CD14-positive monocyte (primary cell): Measurements from ENCODE around the gene IGF1R. TPM values are rescaled to one million over a fixed set of nuclear protein-coding genes. Genes with fewer than 3 reads are reported as not detected.
"Not testable (repeated sequence)": the region's sequence is repeated elsewhere in the genome, so short reads cannot be mapped to it uniquely, and the experiment has no call there.

Source experiments
- DNase-seq, 3 donors: peaks; one replicate each; pipeline ENCODE4 v3.0.0-alpha.2; 2011 to 2022
- H2AFZ ChIP-seq: 2 replicates; pipeline ENCODE4 v1.6.0; 2012; ENCODE audit warnings: mild to moderate bottlenecking, low read depth, low read length, inconsistent platforms; ENCODE audit not compliant: insufficient read depth, poor library complexity, severe bottlenecking
- H3K27ac ChIP-seq, 2 donors: 1 replicate in 1 of 2; 2 replicates in 1 of 2; pipeline ENCODE4 v1.5.1; 2012 to 2013; ENCODE audit warnings: low read length in 2 of 2, control low read depth in 1 of 2, inconsistent platforms in 1 of 2, low read depth in 1 of 2, mild to moderate bottlenecking in 1 of 2
- H3K27me3 ChIP-seq, 2 donors: one replicate each; pipeline versions ENCODE4 v1.6.0 to v1.6.1; 2011 to 2013; ENCODE audit warnings: low read length in 2 of 2; ENCODE audit not compliant: control insufficient read depth in 2 of 2, insufficient read depth in 2 of 2
- H3K36me3 ChIP-seq, 2 donors: replicated peaks in 1 of 2; 1 replicate in 1 of 2; 2 replicates in 1 of 2; pipeline versions ENCODE4 v1.5.1 to v1.6.1; 2012 to 2013; ENCODE audit warnings: low read length in 2 of 2, control low read depth in 1 of 2, inconsistent platforms in 1 of 2, mild to moderate bottlenecking in 1 of 2; ENCODE audit not compliant: insufficient read depth in 2 of 2, control insufficient read depth in 1 of 2
- H3K4me1 ChIP-seq, 2 donors: 1 replicate in 1 of 2; 2 replicates in 1 of 2; pipeline versions ENCODE4 v1.5.1 to v1.6.1; 2012 to 2013; ENCODE audit warnings: low read length in 2 of 2, control low read depth in 1 of 2, inconsistent platforms in 1 of 2, mild to moderate bottlenecking in 1 of 2, moderate library complexity in 1 of 2; ENCODE audit not compliant: insufficient read depth in 2 of 2, control insufficient read depth in 1 of 2
- H3K4me2 ChIP-seq: replicated peaks from 2 replicates; pipeline ENCODE3; 2012; ENCODE audit warnings: low read length, moderate library complexity, mild to moderate bottlenecking; ENCODE audit not compliant: poor library complexity, severe bottlenecking; ENCODE audit errors: extremely low read depth
- H3K4me3 ChIP-seq, 3 experiments: fragments of 200-600 bp in 1 of 3; sonication (generic) in 1 of 3; replicated peaks in 1 of 3; 1 replicate in 2 of 3; 2 replicates in 1 of 3; pipeline ENCODE4 v1.5.1; 2011 to 2013; ENCODE audit warnings: low read length in 3 of 3, mild to moderate bottlenecking in 3 of 3, control low read depth in 2 of 3, low read depth in 2 of 3, inconsistent platforms in 1 of 3, moderate library complexity in 1 of 3
- H3K79me2 ChIP-seq: 2 replicates; pipeline ENCODE4 v1.6.0; 2012; ENCODE audit warnings: mild to moderate bottlenecking, control low read depth, inconsistent platforms, low read length, moderate library complexity; ENCODE audit not compliant: insufficient read depth
- H3K9ac ChIP-seq: 2 replicates; pipeline ENCODE4 v1.6.0; 2017; ENCODE audit warnings: low read length, mild to moderate bottlenecking; ENCODE audit not compliant: insufficient read depth, poor library complexity, severe bottlenecking
- H3K9me3 ChIP-seq, 2 donors: replicated peaks in 1 of 2; 1 replicate in 1 of 2; 2 replicates in 1 of 2; pipeline versions ENCODE4 v1.5.1 to v1.6.1; 2012 to 2013; ENCODE audit warnings: low read length in 2 of 2, control low read depth in 1 of 2; ENCODE audit not compliant: control insufficient read depth in 1 of 2, insufficient read depth in 1 of 2
- H4K20me1 ChIP-seq: 2 replicates; pipeline ENCODE4 v1.6.0; 2012; ENCODE audit warnings: mild to moderate bottlenecking, low read length, control low read depth, moderate library complexity; ENCODE audit not compliant: insufficient read depth
- H3K27ac Mint-ChIP-seq, 7 donors: one replicate each; pipeline ENCODE4 v1.8.0; 2020; ENCODE audit warnings: mild to moderate bottlenecking in 7 of 7, mixed read lengths in 7 of 7, moderate library complexity in 6 of 7, inconsistent platforms in 2 of 7
- H3K27me3 Mint-ChIP-seq, 3 donors: one replicate each; pipeline ENCODE4 v1.8.0; 2021 to 2022; ENCODE audit warnings: low read depth in 3 of 3, mild to moderate bottlenecking in 3 of 3, mixed read lengths in 3 of 3, moderate library complexity in 3 of 3, inconsistent platforms in 1 of 3
- H3K36me3 Mint-ChIP-seq, 2 donors: one replicate each; pipeline ENCODE4 v1.8.0; 2020; ENCODE audit warnings: mixed read lengths in 2 of 2, inconsistent platforms in 1 of 2, mild to moderate bottlenecking in 1 of 2
- H3K4me1 Mint-ChIP-seq: one replicate; pipeline ENCODE4 v1.8.0; 2020; ENCODE audit warnings: mild to moderate bottlenecking, mixed read lengths
- H3K4me3 Mint-ChIP-seq, 2 donors: one replicate each; pipeline ENCODE4 v1.8.0; 2020; ENCODE audit warnings: mild to moderate bottlenecking in 2 of 2, mixed read lengths in 2 of 2, moderate library complexity in 1 of 2
- H3K9me3 Mint-ChIP-seq, 7 donors: one replicate each; pipeline ENCODE4 v1.8.0; 2020 to 2022; ENCODE audit warnings: mixed read lengths in 7 of 7, mild to moderate bottlenecking in 6 of 7, moderate library complexity in 6 of 7, inconsistent platforms in 2 of 7
- CTCF ChIP-seq: fragments of 200-600 bp; IDR thresholded peaks from one replicate; pipeline ENCODE4 v1.8.0; 2022; ENCODE audit warnings: antibody characterized with exemption, mild to moderate bottlenecking
- WGBS: methylation state at CpG from one replicate; pipeline ENCODE4 v1.1.5; 2013; ENCODE audit warnings: missing lambda C conversion rate; ENCODE audit not compliant: insufficient coverage; 5-methylcytosine and 5-hydroxymethylcytosine counted together
- intact Hi-C, 2 donors: fragments of 100-400 bp; cut with micrococcal nuclease; formaldehyde crosslinking; loops; one replicate each; pipeline versions ENCODE4 v1.15.0 to v1.15.1; 2023
- polyA plus RNA-seq, 3 donors: library from polyadenylated mRNA; depleted of rRNA in 1 of 3; unstranded in 2 of 3; stranded (reverse) in 1 of 3; fragments of 300-500 nt in 2 of 3; fragments of >200 nt in 1 of 3; fragmentation: Illumina TruSeq in 2 of 3; gene quantifications; 1 replicate in 2 of 3; 2 replicates in 1 of 3; pipeline ENCODE4 v1.2.3, GENCODE V29; 2012 to 2021

IGF1R gene
- polyA plus RNA-seq, 3 donors: 0.35 to 4.9 (median 0.67) TPM

- H3K9me3 ChIP-seq, H3K27me3 ChIP-seq, H3K4me1 ChIP-seq, intact Hi-C loops, H4K20me1 ChIP-seq, H3K79me2 ChIP-seq, H3K9me3 Mint-ChIP-seq, H3K4me1 Mint-ChIP-seq, H3K36me3 ChIP-seq, H3K9ac ChIP-seq, H2AFZ ChIP-seq, H3K27ac Mint-ChIP-seq, H3K4me3 ChIP-seq, DNase-seq, H3K4me2 ChIP-seq, H3K36me3 Mint-ChIP-seq, H3K27ac ChIP-seq: not testable (repeated sequence)
- peak overlapping the region in 1 of 2 donors; percentile 39 for H3K4me3 Mint-ChIP-seq
- WGBS: 65% methylated on average over 25 of the region's 38 CpGs
- peaks cover 18 to 26% (median 22%) of the 10 kb centered on the region in 3 donors for H3K27me3 Mint-ChIP-seq
Observed at GRCh38 chr15:99004998-99005974, 356.9 kb downstream of the IGF1R start.

GRCh38 chr15:99006146-99006545 lies 357.8 kb downstream of the IGF1R start:
- Histone ChIP-seq H3K27me3 (peaks cover 0 to 9% of the 10 kb centered on the region in 2 donors), H3K36me3 (no peaks in the 10 kb centered on the region), H3K4me2 (no peak overlapping the region), H3K4me3 (no peak overlapping the region), H3K9me3 (no peaks in the 10 kb centered on the region), H3K79me2 (no peaks in the 10 kb centered on the region), H3K9ac (no peak overlapping the region), H2AFZ (no peak overlapping the region), H4K20me1 (no peaks in the 10 kb centered on the region), H3K27ac (no peak overlapping the region), H3K4me1 (peaks cover 4% of the 10 kb centered on the region in 2 donors)
- intact Hi-C loops: no loop called here
- WGBS: 78% methylated on average over 9 of the region's 9 CpGs
- Mint-ChIP-seq H3K9me3 (peaks cover 0 to 4% (median 3%) of the 10 kb centered on the region in 7 donors), H3K4me3 (peak overlapping the region in 1 of 2 donors; percentile 23), H3K36me3 (no peaks in the 10 kb centered on the region), H3K4me1 (peaks cover 5% of the 10 kb centered on the region), H3K27me3 (peaks cover 24 to 29% (median 25%) of the 10 kb centered on the region in 3 donors), H3K27ac (no peak overlapping the region)
- DNase-seq: no peak
- no peak for TF ChIP-seq CTCF
